ENCODE results near the gene BASP1.

Gene BASP1

GRCh38 chr5:17212191-17212590 is 5.2 kb upstream of the BASP1 start:
- Histone ChIP-seq H3K36me3 (ENCODE audit: control insufficient read depth in 2 of 2, insufficient read depth in 1 of 2, low read length in 2 of 2) (no peaks in the 10 kb centered on the region), H3K4me3 (ENCODE audit: low read depth, low read length) (no peak overlapping the region), H3K4me1 (ENCODE audit: control insufficient read depth, insufficient read depth, low read length) (peaks cover 4% of the 10 kb centered on the region; the same call in 1 of the 2 replicates), H3K9me3 (ENCODE audit: control insufficient read depth, insufficient read depth, low read depth, low read length) (no peaks in the 10 kb centered on the region), H3K27ac (ENCODE audit: extremely low read depth, low read depth, low read length) (no peak overlapping the region)
- TF ChIP-seq ZNF629 (tag by site-specific recombination; IDR thresholded peaks at IDR 0.05), result no peak
- no peak for TF ChIP-seq ZBTB49 (tag by site-specific recombination; IDR thresholded peaks at IDR 0.05; ENCODE audit: low read depth)
- TF ChIP-seq ZNF140 (tag by site-specific recombination; IDR thresholded peaks at IDR 0.05), result no peak
- TF ChIP-seq ZNF16 (tag by site-specific recombination; IDR thresholded peaks at IDR 0.05; ENCODE audit: low read depth), result no peak
- TF ChIP-seq PRDM10 (tag by site-specific recombination; IDR thresholded peaks at IDR 0.05), result no peak
- no peak for TF ChIP-seq AEBP2 (tag by site-specific recombination; IDR thresholded peaks at IDR 0.05; ENCODE audit: borderline replicate concordance)
- TF ChIP-seq SCRT2 (tag by site-specific recombination; IDR thresholded peaks at IDR 0.05), result no peak
- no peak for TF ChIP-seq ZBTB6 (tag by site-specific recombination; IDR thresholded peaks at IDR 0.05)
- TF ChIP-seq ZNF777 (tag by site-specific recombination; IDR thresholded peaks at IDR 0.05; ENCODE audit: borderline replicate concordance), result no peak
- TF ChIP-seq ZNF488 (tag by site-specific recombination; IDR thresholded peaks at IDR 0.05), result no peak
- TF ChIP-seq ZNF350 (tag by site-specific recombination; IDR thresholded peaks at IDR 0.05), result no peak
- ChIA-PET CTCF (no interaction called here), POLR2A (interaction anchor here (0.6 kb wide), 1 partner anchor 268 kb away, joined by 6 read pairs; no protein-coding TSS in a partner anchor)

GRCh38 chr5:17212996-17213395 is 4.4 kb upstream of the BASP1 start:
- Histone ChIP-seq H3K36me3 (ENCODE audit: control insufficient read depth in 2 of 2, insufficient read depth in 1 of 2, low read length in 2 of 2) (no peaks in the 10 kb centered on the region), H3K9me3 (ENCODE audit: control insufficient read depth, insufficient read depth, low read depth, low read length) (no peaks in the 10 kb centered on the region), H3K4me1 (ENCODE audit: control insufficient read depth, insufficient read depth, low read length) (peaks cover 4% of the 10 kb centered on the region; the same call in 1 of the 2 replicates), H3K27ac (ENCODE audit: extremely low read depth, low read depth, low read length) (no peak overlapping the region), H3K4me3 (ENCODE audit: low read depth, low read length) (no peak overlapping the region)
- ChIA-PET CTCF (interaction anchor here (0.6 to 1.2 kb wide), 2 partner anchors 74 to 1093 kb away, joined by 3 to 5 read pairs; no protein-coding TSS in a partner anchor), POLR2A (no interaction called here)
- TF ChIP-seq ZNF747 (tag by site-specific recombination; IDR thresholded peaks at IDR 0.05) (no peak), ZNF707 (tag by site-specific recombination; IDR thresholded peaks at IDR 0.05) (no peak), ZNF394 (tag by site-specific recombination; IDR thresholded peaks at IDR 0.05; ENCODE audit: borderline replicate concordance) (no peak), GLIS2 (tag by site-specific recombination; IDR thresholded peaks at IDR 0.05) (no peak)

Measured in HEK293 (cell line).